GM11168 (cell line): Measurements from ENCODE around the gene CAPN9.

Source experiments
- in situ Hi-C: fragments of 300-500 bp; cut with MboI; formaldehyde crosslinking; loops from one replicate; pipeline ENCODE4 v1.12.0; 2022; ENCODE audit warnings: low sequenced_read_pairs; ENCODE audit not compliant: unreplicated experiment

Gene CAPN9

GRCh38 chr1:230818367-230818766 lies 71.2 kb downstream of the CAPN9 start:
- in situ Hi-C loops: no loop called here

DNA sequence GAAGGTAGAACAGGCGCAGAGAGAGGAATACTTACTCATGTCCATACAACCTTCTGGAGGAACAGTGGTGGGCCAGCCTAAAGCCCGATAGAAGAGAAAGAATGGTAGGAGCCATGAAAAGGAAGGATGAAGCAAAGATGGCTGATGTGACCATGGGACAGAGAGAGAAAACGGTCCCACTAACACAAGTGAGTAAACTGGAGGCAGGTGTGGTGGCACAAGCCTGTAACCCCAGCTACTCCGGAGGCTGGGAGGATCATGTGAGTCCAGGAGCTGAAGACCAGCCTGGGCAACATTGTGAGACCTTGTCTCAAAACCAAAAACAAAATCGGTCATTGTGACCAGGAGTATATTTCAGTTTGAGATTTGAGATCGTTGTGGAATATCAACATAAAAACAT lies 71.7 kb downstream of the CAPN9 start:
- in situ Hi-C loops: no loop called here

DNA sequence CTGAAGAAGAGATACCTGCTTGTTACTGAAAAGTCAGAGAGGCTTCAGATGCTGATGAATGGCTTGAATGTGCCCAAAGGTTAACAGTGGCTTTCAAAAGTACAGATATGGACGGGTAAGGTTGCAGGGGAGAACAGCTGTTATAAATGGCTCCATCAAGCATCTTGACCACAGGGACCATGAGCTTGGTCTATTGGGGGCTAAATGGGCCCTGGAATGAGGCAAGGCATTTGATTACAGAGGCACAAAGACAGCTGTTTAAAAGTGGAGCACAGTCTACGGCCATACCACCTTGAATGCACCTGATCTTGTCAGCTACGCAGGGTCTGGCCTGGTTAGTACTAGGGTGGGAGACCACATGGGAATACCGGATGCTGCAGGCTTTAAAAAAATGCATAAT lies 72.8 kb downstream of the CAPN9 start:
- in situ Hi-C loops: no loop called here

- in situ Hi-C loops: no loop called here
Observed at GRCh38 chr1:230820568-230820967, 73.4 kb downstream of the CAPN9 start.

DNA sequence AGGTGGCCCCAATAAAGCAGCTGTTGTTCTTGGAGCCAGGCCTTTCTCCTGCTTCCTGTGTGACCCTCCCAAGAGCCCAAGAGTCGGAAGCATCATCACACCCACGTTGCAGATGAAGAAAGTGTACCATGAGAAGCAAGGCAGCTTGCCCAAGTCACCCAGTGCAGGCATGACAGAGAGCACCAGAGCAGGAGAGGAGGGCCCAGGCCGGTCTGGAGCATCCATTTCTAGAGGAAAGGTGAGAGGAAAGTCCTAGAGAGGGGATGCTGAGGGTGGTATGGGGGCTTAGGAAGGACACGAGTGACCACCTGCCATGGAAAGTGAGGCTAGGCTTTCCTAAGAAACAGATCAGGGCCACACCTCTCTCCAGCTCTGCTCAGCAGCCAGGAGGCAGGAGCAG lies 74.2 kb downstream of the CAPN9 start:
- in situ Hi-C loops: no loop called here

DNA sequence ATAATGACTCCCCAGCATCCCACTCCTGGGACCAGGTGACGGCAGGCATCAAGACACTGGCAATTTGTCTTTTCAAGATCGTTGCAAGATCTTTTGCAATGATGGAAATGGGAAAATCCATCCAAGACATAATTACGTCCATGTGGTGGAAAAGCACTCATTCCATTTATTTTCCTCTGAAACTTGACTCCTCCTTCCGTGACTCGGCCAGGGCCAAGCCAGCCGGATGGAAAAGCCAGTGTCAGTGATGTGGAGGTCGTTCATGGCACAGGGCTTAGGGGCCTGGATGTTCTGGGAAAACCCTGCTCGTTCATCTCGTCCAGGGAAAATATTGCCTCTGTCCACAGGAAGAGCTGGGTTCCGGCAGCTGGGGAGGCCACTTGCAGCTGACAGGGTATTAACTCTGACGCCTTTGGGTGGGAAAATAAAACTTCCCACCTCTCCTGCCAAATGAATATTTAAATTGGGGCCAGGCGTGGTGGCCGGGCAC lies 74.9 kb downstream of the CAPN9 start:
- in situ Hi-C loops: no loop called here

GRCh38 chr1:230823426-230823825 lies 76.2 kb downstream of the CAPN9 start:
- in situ Hi-C loops: no loop called here

GRCh38 chr1:230823931-230824381 lies 76.8 kb downstream of the CAPN9 start:
- in situ Hi-C loops: no loop called here

- in situ Hi-C loops: no loop called here
Observed at GRCh38 chr1:230824551-230824918, 77.3 kb downstream of the CAPN9 start.

DNA sequence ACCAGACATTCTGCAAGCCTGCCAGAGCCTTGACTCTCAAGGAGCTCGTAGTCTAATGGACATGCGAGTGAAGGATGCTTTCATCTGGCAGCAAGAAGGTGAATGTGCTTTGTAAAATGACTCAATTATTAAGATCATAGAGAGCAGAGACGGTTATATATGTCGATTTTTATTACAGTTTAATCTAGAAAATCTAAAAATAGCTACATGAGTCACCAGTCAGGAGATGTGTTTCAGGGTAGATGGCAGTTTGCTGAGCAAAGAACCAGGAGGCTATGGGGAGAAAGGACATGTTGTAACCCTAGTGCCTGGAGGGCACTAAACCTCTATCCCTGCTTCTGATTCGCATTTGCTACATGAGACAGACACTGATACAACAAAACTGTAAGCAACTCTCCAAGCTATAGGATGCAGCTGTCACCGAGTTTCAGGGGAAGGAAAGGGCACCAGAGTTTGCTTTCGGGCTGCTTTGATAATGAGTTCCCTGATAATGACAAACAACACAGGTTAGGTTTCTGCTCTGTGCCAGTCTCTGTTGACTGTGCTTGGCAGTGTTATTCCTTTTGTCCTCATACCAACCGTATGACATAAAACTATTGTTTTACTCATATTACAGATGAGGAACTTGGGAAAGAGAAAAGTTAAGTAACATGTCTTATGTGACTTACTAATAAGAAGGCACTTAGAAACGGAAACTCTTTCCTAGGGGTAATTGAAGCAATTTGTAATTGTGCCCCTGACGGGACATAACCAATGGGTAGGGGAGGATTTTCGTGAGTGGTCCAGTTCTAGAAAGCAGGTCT lies 77.9 kb downstream of the CAPN9 start:
- in situ Hi-C loops: no loop called here

DNA sequence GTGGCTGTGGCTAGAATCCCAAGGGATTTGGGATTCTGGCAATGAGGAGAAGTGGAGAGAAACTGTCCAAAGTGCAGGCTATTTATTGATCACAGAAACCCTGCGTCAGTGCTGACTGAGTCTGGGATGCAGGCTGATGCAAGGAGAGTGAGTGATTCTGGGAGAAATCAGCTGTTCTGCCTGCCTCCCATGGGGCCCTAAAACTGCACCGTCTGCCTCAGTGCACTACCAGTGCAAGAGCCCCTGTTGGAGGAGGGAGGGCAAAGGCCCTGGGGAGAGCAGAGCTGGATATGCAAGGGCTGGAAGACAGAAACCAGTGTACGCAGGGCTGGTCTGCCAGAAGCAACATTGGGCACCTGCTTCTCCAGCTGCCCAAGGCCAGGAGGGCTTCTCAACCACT lies 78.6 kb downstream of the CAPN9 start:
- in situ Hi-C loops: no loop called here

DNA sequence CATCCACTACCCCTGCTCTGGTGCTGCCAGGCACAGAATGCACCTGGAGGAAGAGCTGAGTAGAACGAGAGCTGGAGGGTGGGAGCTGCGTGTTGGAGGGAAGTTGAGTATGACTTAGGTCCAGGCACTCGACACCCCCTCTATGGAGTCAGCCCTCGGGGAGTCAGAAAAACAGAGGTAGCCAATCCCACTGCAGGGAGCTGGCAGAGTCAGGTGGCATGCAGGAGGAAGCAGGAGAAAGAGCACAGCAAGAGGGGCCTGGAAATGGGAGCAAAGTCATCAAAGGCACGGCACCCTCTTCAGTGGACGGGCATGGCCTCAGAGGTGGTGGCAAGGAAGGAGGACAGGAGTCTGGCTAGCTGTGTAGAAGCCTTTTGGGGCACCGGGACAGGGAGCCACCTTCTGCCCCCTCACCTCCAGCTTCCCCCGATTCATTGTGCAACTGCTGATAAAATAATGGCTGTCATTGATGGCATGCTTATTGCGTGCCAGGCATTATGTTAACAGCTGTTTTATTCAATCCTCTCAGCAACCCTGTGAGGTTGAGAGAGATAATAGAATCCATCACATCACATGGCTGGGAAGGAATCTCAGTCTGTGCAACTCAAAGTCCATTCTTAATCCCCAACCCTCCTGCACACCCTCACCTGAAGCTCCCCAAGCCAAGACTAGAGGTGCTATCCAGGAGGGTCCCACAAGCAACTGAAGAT lies 79.1 kb downstream of the CAPN9 start:
- in situ Hi-C loops: no loop called here

GRCh38 chr1:230827081-230827681 lies 80.0 kb downstream of the CAPN9 start:
- in situ Hi-C loops: no loop called here

GRCh38 chr1:230827801-230828200 lies 80.6 kb downstream of the CAPN9 start:
- in situ Hi-C loops: no loop called here

GRCh38 chr1:230828421-230828820 lies 81.2 kb downstream of the CAPN9 start:
- in situ Hi-C loops: no loop called here

DNA sequence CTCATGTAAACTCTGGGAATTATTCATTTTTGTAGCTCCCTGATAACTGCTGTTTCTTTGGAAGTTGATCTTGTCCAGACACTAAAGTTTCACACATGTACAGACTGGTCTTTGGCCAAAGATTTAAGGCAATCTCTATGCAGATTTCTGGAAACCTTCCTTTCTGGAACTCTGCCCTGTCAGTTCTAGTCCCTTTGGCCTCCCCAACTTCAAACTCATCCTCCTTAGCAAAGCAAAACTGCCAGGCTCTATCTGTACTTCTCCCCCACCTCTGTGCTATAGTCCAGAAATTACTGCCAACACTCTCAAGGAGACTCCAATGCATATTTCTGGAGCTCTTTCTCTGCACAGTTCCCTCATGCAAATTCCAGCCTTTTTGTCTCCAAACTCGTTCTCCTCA lies 84.6 kb downstream of the CAPN9 start:
- in situ Hi-C loops: no loop called here

DNA sequence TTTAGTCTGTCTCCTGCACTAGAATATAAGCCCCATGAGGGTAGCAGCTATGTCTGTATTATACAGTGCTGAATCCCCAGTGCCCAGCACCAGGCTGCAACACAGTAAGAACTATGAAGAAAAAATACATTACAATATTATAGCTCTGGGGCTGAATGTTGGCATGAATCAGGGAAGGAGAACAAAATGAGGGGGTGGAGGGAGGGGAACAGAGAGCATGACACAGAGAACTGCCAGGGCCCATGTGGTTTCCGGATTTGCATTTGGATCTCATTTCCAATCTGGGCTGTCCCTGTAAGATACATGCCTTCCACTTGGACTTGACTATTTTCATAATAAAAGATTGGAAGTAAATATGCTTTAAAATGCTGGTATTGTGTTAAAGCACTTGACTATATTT lies 85.3 kb downstream of the CAPN9 start:
- in situ Hi-C loops: no loop called here

GRCh38 chr1:230833511-230833910 lies 86.3 kb downstream of the CAPN9 start:
- in situ Hi-C loops: no loop called here

GRCh38 chr1:230834292-230834691 lies 87.1 kb downstream of the CAPN9 start:
- in situ Hi-C loops: no loop called here

DNA sequence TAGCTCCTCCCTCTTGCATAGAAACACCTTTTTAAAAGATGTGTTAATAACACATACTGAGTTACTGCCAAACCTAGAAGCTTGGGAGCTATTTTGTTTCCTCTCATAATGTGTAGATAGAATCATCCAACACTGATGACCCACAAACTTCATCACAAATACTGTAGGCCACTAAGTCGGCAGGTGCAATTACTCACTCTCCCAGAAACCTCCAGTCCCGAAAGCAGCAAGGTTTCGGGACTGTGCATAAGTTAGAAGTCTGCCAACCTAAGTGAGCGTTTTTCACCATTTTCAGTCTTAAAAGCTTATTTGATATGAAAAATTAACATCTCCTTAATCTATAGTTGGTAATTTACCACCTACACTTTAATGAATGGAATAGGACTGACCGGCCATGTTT lies 89.2 kb downstream of the CAPN9 start:
- in situ Hi-C loops: no loop called here

DNA sequence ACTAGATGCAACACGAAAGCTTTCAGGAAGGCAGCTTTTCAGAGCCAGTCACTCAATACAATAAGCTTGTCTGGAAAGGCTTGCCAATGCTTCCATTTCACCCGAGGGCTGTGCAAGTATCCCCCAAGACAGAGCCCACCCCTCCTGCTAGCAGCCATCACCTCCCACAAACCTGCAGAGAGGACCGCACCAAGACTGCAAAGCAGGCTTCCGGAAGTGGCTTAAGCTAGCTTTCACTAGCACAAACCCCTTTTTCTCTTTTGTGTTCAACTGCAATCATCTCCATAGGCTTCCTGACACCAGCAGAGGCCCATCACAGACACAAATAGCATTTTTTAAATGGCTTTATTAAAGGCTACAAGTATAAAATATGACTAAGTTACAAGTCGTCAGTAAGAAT lies 89.6 kb downstream of the CAPN9 start:
- in situ Hi-C loops: no loop called here
